Measurements from ENCODE around the gene HS2ST1.

GRCh38 chr1:86868477-86868876 is 46.0 kb upstream of the HS2ST1 start:
- TF ChIP-seq POLR2A (IDR thresholded peaks at IDR 0.05; ENCODE audit: low read depth, low read length) (no peak), EZH2 (IDR thresholded peaks at IDR 0.05; ENCODE audit: borderline replicate concordance, low read depth, low read length, severe bottlenecking) (no peak)
